Measurements from ENCODE around the gene DAZAP2. TPM values are rescaled to one million over a fixed set of nuclear protein-coding genes. Genes with fewer than 3 reads are reported as not detected.

Gene DAZAP2
- total RNA-seq, 1 experiment from 2014 or later = 57.4 TPM

GRCh38 chr12:51198568-51199365, 39.9 kb upstream of the DAZAP2 start:
- no peak overlapping the region for H2AFZ ChIP-seq (ENCODE audit: low read length)
- no peak overlapping the region for H3K4me2 ChIP-seq (ENCODE audit: low read length)
- ATAC-seq (no peak), DNase-seq (no peak)
- H3K9me3 ChIP-seq (ENCODE audit: low read length) = no peaks in the 10 kb centered on the region
- H3K27me3 ChIP-seq (ENCODE audit: low read length) = no peaks in the 10 kb centered on the region
- no peak overlapping the region for H3K27ac ChIP-seq (ENCODE audit: low read length)
- H3K4me1 ChIP-seq (ENCODE audit: insufficient read depth, low read length) = no peaks in the 10 kb centered on the region
- no peaks in the 10 kb centered on the region for H3K79me2 ChIP-seq (ENCODE audit: low read length)
- H3K36me3 ChIP-seq (ENCODE audit: low read depth, low read length) = no peaks in the 10 kb centered on the region
- no peaks in the 10 kb centered on the region for H3K9me2 ChIP-seq (replicated peaks; ENCODE audit: low read length)
- ChIA-PET CTCF (no interaction called here), POLR2A (ENCODE audit: unreplicated experiment) (no interaction called here)
- BruUV-seq (replicated peaks) = no TSS peak
- no peaks in the 10 kb centered on the region for H4K20me1 ChIP-seq (ENCODE audit: low read length)
- intact Hi-C loops (cut with micrococcal nuclease) = no loop called here
- no peak overlapping the region for H3K9ac ChIP-seq (ENCODE audit: low read length)
- TF ChIP-seq, protein P1, sequence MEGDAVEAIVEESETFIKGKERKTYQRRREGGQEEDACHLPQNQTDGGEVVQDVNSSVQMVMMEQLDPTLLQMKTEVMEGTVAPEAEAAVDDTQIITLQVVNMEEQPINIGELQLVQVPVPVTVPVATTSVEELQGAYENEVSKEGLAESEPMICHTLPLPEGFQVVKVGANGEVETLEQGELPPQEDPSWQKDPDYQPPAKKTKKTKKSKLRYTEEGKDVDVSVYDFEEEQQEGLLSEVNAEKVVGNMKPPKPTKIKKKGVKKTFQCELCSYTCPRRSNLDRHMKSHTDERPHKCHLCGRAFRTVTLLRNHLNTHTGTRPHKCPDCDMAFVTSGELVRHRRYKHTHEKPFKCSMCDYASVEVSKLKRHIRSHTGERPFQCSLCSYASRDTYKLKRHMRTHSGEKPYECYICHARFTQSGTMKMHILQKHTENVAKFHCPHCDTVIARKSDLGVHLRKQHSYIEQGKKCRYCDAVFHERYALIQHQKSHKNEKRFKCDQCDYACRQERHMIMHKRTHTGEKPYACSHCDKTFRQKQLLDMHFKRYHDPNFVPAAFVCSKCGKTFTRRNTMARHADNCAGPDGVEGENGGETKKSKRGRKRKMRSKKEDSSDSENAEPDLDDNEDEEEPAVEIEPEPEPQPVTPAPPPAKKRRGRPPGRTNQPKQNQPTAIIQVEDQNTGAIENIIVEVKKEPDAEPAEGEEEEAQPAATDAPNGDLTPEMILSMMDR (conservative IDR thresholded peaks at IDR 0.05; ENCODE audit: low read depth, low read length) = no peak
- TF ChIP-seq EZH2phosphoT487 (IDR thresholded peaks at IDR 0.05; ENCODE audit: borderline replicate concordance, low read length) (no peak), EZH2 (IDR thresholded peaks at IDR 0.05; ENCODE audit: low read length, unreplicated experiment) (no peak)
- H3K4me3 ChIP-seq (ENCODE audit: low read length) = no peak overlapping the region
- no peaks in the 10 kb centered on the region for H3F3A ChIP-seq (ENCODE audit: low read length, unreplicated experiment)

GRCh38 chr12:51199366-51199945, 39.2 kb upstream of the DAZAP2 start:
- no peak for ATAC-seq
- H3K27me3 ChIP-seq (ENCODE audit: low read length) = no peaks in the 10 kb centered on the region
- intact Hi-C loops (cut with micrococcal nuclease) = no loop called here
- CTCF ChIA-PET = interaction anchor here (0.6 kb wide), 1 partner anchor 116 kb away, joined by 3 read pairs; no protein-coding TSS in a partner anchor
- no peak overlapping the region for H3K27ac ChIP-seq (ENCODE audit: low read length)
- no peaks in the 10 kb centered on the region for H4K20me1 ChIP-seq (ENCODE audit: low read length)
- H3K4me3 ChIP-seq (ENCODE audit: low read length) = no peak overlapping the region
- H3K4me2 ChIP-seq (ENCODE audit: low read length) = no peak overlapping the region
- no peaks in the 10 kb centered on the region for H3K9me2 ChIP-seq (replicated peaks; ENCODE audit: low read length)
- no peak for DNase-seq
- H3K9me3 ChIP-seq (ENCODE audit: low read length) = no peaks in the 10 kb centered on the region
- no peaks in the 10 kb centered on the region for H3F3A ChIP-seq (ENCODE audit: low read length, unreplicated experiment)
- POLR2A ChIA-PET (ENCODE audit: unreplicated experiment) = no interaction called here
- H2AFZ ChIP-seq (ENCODE audit: low read length) = no peak overlapping the region
- no TSS peak for BruUV-seq (replicated peaks)
- no peaks in the 10 kb centered on the region for H3K4me1 ChIP-seq (ENCODE audit: insufficient read depth, low read length)
- H3K9ac ChIP-seq (ENCODE audit: low read length) = no peak overlapping the region
- H3K79me2 ChIP-seq (ENCODE audit: low read length) = no peaks in the 10 kb centered on the region
- H3K36me3 ChIP-seq (ENCODE audit: low read depth, low read length) = no peaks in the 10 kb centered on the region
- TF ChIP-seq, protein P1 (conservative IDR thresholded peaks at IDR 0.05; ENCODE audit: low read depth, low read length) = no peak
- TF ChIP-seq EZH2 (IDR thresholded peaks at IDR 0.05; ENCODE audit: low read length, unreplicated experiment) = no peak
- TF ChIP-seq EZH2phosphoT487 (IDR thresholded peaks at IDR 0.05; ENCODE audit: borderline replicate concordance, low read length) = no peak

- ATAC-seq = no peak
- POLR2A ChIA-PET (ENCODE audit: unreplicated experiment) = no interaction called here
Observed at GRCh38 chr12:51200156-51200555, 38.5 kb upstream of the DAZAP2 start.

More at GRCh38 chr12:51200156-51200555, 38.5 kb upstream of the DAZAP2 start:
- CTCF ChIA-PET = no interaction called here
- no peak overlapping the region for H3K4me3 ChIP-seq (ENCODE audit: low read length)
- H2AFZ ChIP-seq (ENCODE audit: low read length) = no peak overlapping the region
- no TSS peak for BruUV-seq (replicated peaks)
- no peak for DNase-seq
- no peak overlapping the region for H3K27ac ChIP-seq (ENCODE audit: low read length)
- TF ChIP-seq, protein P1 (conservative IDR thresholded peaks at IDR 0.05; ENCODE audit: low read depth, low read length) = no peak
- TF ChIP-seq EZH2 (IDR thresholded peaks at IDR 0.05; ENCODE audit: low read length, unreplicated experiment) (no peak), EZH2phosphoT487 (IDR thresholded peaks at IDR 0.05; ENCODE audit: borderline replicate concordance, low read length) (no peak)
- H3K79me2 ChIP-seq (ENCODE audit: low read length) = no peaks in the 10 kb centered on the region
- intact Hi-C loops (cut with micrococcal nuclease) = no loop called here
- no peaks in the 10 kb centered on the region for H3K9me2 ChIP-seq (replicated peaks; ENCODE audit: low read length)
- H3K4me2 ChIP-seq (ENCODE audit: low read length) = no peak overlapping the region
- H3K9me3 ChIP-seq (ENCODE audit: low read length) = no peaks in the 10 kb centered on the region
- H4K20me1 ChIP-seq (ENCODE audit: low read length) = no peaks in the 10 kb centered on the region
- no peaks in the 10 kb centered on the region for H3K4me1 ChIP-seq (ENCODE audit: insufficient read depth, low read length)
- no peak overlapping the region for H3K9ac ChIP-seq (ENCODE audit: low read length)
- H3K27me3 ChIP-seq (ENCODE audit: low read length) = no peaks in the 10 kb centered on the region
- no peaks in the 10 kb centered on the region for H3K36me3 ChIP-seq (ENCODE audit: low read depth, low read length)
- no peaks in the 10 kb centered on the region for H3F3A ChIP-seq (ENCODE audit: low read length, unreplicated experiment)

All from PC-3 (cell line).